Liver (tissue), 9 donors: ENCODE measurements around the gene MSMP. TPM values are rescaled to one million over a fixed set of nuclear protein-coding genes. Genes with fewer than 3 reads are reported as not detected.

Experiments
- DNase-seq: peaks from one replicate; pipeline ENCODE4 v3.0.0-alpha.2; 2017; ENCODE audit warnings: low spot score
- H3K27ac ChIP-seq, 2 donors: one replicate each; pipeline ENCODE4 v1.7.0; 2013; ENCODE audit warnings: inconsistent platforms in 2 of 2, low read length in 2 of 2, control low read depth in 1 of 2, low read depth in 1 of 2, mild to moderate bottlenecking in 1 of 2
- H3K27me3 ChIP-seq, 4 donors: one replicate each; pipeline versions ENCODE4 v1.6.1 to v1.7.0; 2013; ENCODE audit warnings: low read length in 3 of 4, inconsistent platforms in 1 of 4, mild to moderate bottlenecking in 1 of 4, moderate library complexity in 1 of 4; ENCODE audit not compliant: control insufficient read depth in 4 of 4, insufficient read depth in 4 of 4
- H3K36me3 ChIP-seq, 4 donors: one replicate each; pipeline versions ENCODE4 v1.6.1 to v1.7.0; 2013; ENCODE audit warnings: low read length in 3 of 4, mild to moderate bottlenecking in 3 of 4, low read depth in 1 of 4, moderate library complexity in 1 of 4; ENCODE audit not compliant: control insufficient read depth in 4 of 4, insufficient read depth in 3 of 4
- H3K4me1 ChIP-seq, 4 donors: one replicate each; pipeline versions ENCODE4 v1.6.1 to v1.7.0; 2013; ENCODE audit warnings: low read length in 3 of 4, mild to moderate bottlenecking in 3 of 4, moderate library complexity in 1 of 4; ENCODE audit not compliant: control insufficient read depth in 4 of 4, insufficient read depth in 4 of 4
- H3K4me3 ChIP-seq, 3 donors: one replicate each; pipeline versions ENCODE4 v1.6.1 to v1.7.0; 2013; ENCODE audit warnings: low read length in 3 of 3, control low read depth in 1 of 3, low read depth in 1 of 3, mild to moderate bottlenecking in 1 of 3
- H3K9ac ChIP-seq, 2 donors: one replicate each; pipeline ENCODE4 v1.7.0; 2013; ENCODE audit warnings: low read length in 2 of 2, mild to moderate bottlenecking in 2 of 2, moderate library complexity in 2 of 2, control low read depth in 1 of 2, low read depth in 1 of 2
- H3K9me3 ChIP-seq, 4 donors: one replicate each; pipeline versions ENCODE4 v1.6.1 to v1.7.0; 2013; ENCODE audit warnings: low read length in 3 of 4; ENCODE audit not compliant: control insufficient read depth in 4 of 4
- ATF3 ChIP-seq: IDR thresholded peaks from 2 replicates; pipeline ENCODE4 v1.6.1; 2016; ENCODE audit warnings: antibody characterized with exemption
- EGR1 ChIP-seq, 2 donors: IDR thresholded peaks; 2 replicates each; pipeline ENCODE4 v1.6.1; 2016 to 2018; ENCODE audit warnings: antibody characterized with exemption in 2 of 2, low read depth in 2 of 2
- FOXA1 ChIP-seq: IDR thresholded peaks from 2 replicates; pipeline ENCODE4 v1.6.1; 2016; ENCODE audit warnings: antibody characterized with exemption
- FOXA2 ChIP-seq: IDR thresholded peaks from 2 replicates; pipeline ENCODE4 v1.6.1; 2016; ENCODE audit warnings: antibody characterized with exemption
- GABPA ChIP-seq, 2 donors: IDR thresholded peaks in 1 of 2; conservative IDR thresholded peaks in 1 of 2; 2 replicates each; pipeline ENCODE4 v1.6.1; 2016; ENCODE audit warnings: antibody characterized with exemption in 2 of 2, mild to moderate bottlenecking in 1 of 2, moderate library complexity in 1 of 2
- HNF4A ChIP-seq, 2 donors: conservative IDR thresholded peaks; 2 replicates each; pipeline ENCODE4 v1.6.1; 2016; ENCODE audit warnings: antibody characterized with exemption in 2 of 2, mild to moderate bottlenecking in 2 of 2
- HNF4G ChIP-seq: IDR thresholded peaks from 2 replicates; pipeline ENCODE4 v1.6.1; 2016; ENCODE audit warnings: antibody characterized with exemption
- JUND ChIP-seq, 2 donors: IDR thresholded peaks; 2 replicates each; pipeline ENCODE4 v1.6.1; 2016; ENCODE audit warnings: antibody characterized with exemption in 2 of 2
- NR2F2 ChIP-seq: IDR thresholded peaks from 2 replicates; pipeline ENCODE4 v1.6.1; 2016; ENCODE audit warnings: antibody characterized with exemption
- RAD21 ChIP-seq, 2 donors: IDR thresholded peaks; 2 replicates each; pipeline ENCODE4 v1.6.1; 2016; ENCODE audit warnings: antibody characterized with exemption in 2 of 2, mild to moderate bottlenecking in 2 of 2
- RXRA ChIP-seq, 2 donors: IDR thresholded peaks; 2 replicates each; pipeline ENCODE4 v1.6.1; 2017 to 2018; ENCODE audit warnings: antibody characterized with exemption in 2 of 2, mild to moderate bottlenecking in 1 of 2
- SP1 ChIP-seq: IDR thresholded peaks from 2 replicates; pipeline ENCODE4 v1.6.1; 2018; ENCODE audit warnings: antibody characterized with exemption, mild to moderate bottlenecking
- TAF1 ChIP-seq: conservative IDR thresholded peaks from 2 replicates; pipeline ENCODE4 v1.6.1; 2016; ENCODE audit warnings: antibody characterized with exemption, mild to moderate bottlenecking
- YY1 ChIP-seq: IDR thresholded peaks from 2 replicates; pipeline ENCODE4 v1.6.1; 2016; ENCODE audit warnings: antibody characterized with exemption, mild to moderate bottlenecking
- WGBS: extraction: QIAGEN DNeasy Blood & Tissue Kit; methylation state at CpG from one replicate; pipeline ENCODE4 v1.1.7; 2013; 5-methylcytosine and 5-hydroxymethylcytosine counted together
- polyA plus RNA-seq, 2 donors: library from polyadenylated mRNA; stranded (reverse) in 1 of 2; unstranded in 1 of 2; fragments of 200-250 nt in 1 of 2; fragments of >200 nt in 1 of 2; fragmentation: Nextera tagmentation in 1 of 2; extraction: Ambion mirVana in 1 of 2; gene quantifications; one replicate each; pipeline versions ENCODE4 v1.2.1 to v1.2.3, GENCODE V29; 2013 to 2015
- total RNA-seq, 2 donors: library from RNA; depleted of rRNA; stranded (reverse); fragments of >200 nt; gene quantifications; one replicate each; pipeline ENCODE4 v1.2.3, GENCODE V29; 2014
- TF ChIP-seq, protein P1 (sequence below): fragments of 150-350 bp; IDR thresholded peaks from 2 replicates; pipeline ENCODE4 v1.5.1; 2017; ENCODE audit warnings: improper control_type of control experiment, low read depth, low read length; ENCODE audit not compliant: missing input control
- TF ChIP-seq, protein P2 (sequence below): IDR thresholded peaks from 2 replicates; pipeline ENCODE4 v1.6.1; 2016; ENCODE audit warnings: antibody characterized with exemption
- TF ChIP-seq, protein P3 (sequence below): IDR thresholded peaks from 2 replicates; pipeline ENCODE4 v1.6.1; 2016; ENCODE audit warnings: antibody characterized with exemption, mild to moderate bottlenecking
- TF ChIP-seq, protein P4 (sequence below): IDR thresholded peaks from 2 replicates; pipeline ENCODE4 v1.6.1; 2016; ENCODE audit warnings: antibody characterized with exemption
- donor health status: healthy.
- donor health status: healthy.
- donor health status: healthy.
- donor health status: healthy.
- donor health status: healthy.

Gene MSMP
- total and polyA plus RNA-seq, 4 donors, result not detected

- TF ChIP-seq, protein P1, sequence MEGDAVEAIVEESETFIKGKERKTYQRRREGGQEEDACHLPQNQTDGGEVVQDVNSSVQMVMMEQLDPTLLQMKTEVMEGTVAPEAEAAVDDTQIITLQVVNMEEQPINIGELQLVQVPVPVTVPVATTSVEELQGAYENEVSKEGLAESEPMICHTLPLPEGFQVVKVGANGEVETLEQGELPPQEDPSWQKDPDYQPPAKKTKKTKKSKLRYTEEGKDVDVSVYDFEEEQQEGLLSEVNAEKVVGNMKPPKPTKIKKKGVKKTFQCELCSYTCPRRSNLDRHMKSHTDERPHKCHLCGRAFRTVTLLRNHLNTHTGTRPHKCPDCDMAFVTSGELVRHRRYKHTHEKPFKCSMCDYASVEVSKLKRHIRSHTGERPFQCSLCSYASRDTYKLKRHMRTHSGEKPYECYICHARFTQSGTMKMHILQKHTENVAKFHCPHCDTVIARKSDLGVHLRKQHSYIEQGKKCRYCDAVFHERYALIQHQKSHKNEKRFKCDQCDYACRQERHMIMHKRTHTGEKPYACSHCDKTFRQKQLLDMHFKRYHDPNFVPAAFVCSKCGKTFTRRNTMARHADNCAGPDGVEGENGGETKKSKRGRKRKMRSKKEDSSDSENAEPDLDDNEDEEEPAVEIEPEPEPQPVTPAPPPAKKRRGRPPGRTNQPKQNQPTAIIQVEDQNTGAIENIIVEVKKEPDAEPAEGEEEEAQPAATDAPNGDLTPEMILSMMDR, result no peak
- TF ChIP-seq, protein P2, sequence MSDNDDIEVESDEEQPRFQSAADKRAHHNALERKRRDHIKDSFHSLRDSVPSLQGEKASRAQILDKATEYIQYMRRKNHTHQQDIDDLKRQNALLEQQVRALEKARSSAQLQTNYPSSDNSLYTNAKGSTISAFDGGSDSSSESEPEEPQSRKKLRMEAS, result peak; percentile 81
- TF ChIP-seq JUND (IDR thresholded peaks at IDR 0.05) (peak; percentile 77 to 78), TAF1 (peak; percentile 82), HNF4A (conservative IDR thresholded peaks at IDR 0.05) (peak; percentile 39 to 55), SP1 (peak; percentile 89), RXRA (IDR thresholded peaks at IDR 0.05) (peak; percentile 65 to 68)
Measured at GRCh38 chr9:35732185-35732799, 21.8 kb downstream of the MSMP start, which contains the start of the genes CREB3 and TLN1 (continued).

GRCh38 chr9:35731415-35732184 lies 22.5 kb downstream of the MSMP start:
- no peaks in the 10 kb centered on the region for H3K27me3 ChIP-seq
- peak overlapping the region; percentile 75 to 91 (median 90) for H3K4me3 ChIP-seq
- peaks cover 2 to 13% (median 6%) of the 10 kb centered on the region in 4 donors for H3K36me3 ChIP-seq
- H3K4me1 ChIP-seq, result peaks cover 21 to 68% (median 54%) of the 10 kb centered on the region in 4 donors
- no peaks in the 10 kb centered on the region for H3K9me3 ChIP-seq
- WGBS, result under 1% methylated on average over 47 of the region's 47 CpGs
- H3K9ac ChIP-seq, result peak overlapping the region; percentile 86 to 96
- no peak for DNase-seq
- TF ChIP-seq FOXA1 (peak; percentile 73), SP1 (peak; percentile 81), JUND (IDR thresholded peaks at IDR 0.05) (peak in 1 of 2 donors; percentile 52), HNF4G (no peak), RXRA (IDR thresholded peaks at IDR 0.05) (peak; percentile 97 to 98), ATF3 (no peak), YY1 (peak; percentile 46), EGR1 (IDR thresholded peaks at IDR 0.05; ENCODE audit: low read depth in 2 of 2) (no peak), FOXA2 (peak; percentile 84), HNF4A (conservative IDR thresholded peaks at IDR 0.05) (peak; percentile 39 to 67), TAF1 (no peak), GABPA (IDR thresholded peaks at IDR 0.05 in 1 of 2, conservative IDR thresholded peaks at IDR 0.05 in 1 of 2) (no peak), NR2F2 (peak; percentile 95), RAD21 (IDR thresholded peaks at IDR 0.05) (no peak)
- TF ChIP-seq, protein P3, sequence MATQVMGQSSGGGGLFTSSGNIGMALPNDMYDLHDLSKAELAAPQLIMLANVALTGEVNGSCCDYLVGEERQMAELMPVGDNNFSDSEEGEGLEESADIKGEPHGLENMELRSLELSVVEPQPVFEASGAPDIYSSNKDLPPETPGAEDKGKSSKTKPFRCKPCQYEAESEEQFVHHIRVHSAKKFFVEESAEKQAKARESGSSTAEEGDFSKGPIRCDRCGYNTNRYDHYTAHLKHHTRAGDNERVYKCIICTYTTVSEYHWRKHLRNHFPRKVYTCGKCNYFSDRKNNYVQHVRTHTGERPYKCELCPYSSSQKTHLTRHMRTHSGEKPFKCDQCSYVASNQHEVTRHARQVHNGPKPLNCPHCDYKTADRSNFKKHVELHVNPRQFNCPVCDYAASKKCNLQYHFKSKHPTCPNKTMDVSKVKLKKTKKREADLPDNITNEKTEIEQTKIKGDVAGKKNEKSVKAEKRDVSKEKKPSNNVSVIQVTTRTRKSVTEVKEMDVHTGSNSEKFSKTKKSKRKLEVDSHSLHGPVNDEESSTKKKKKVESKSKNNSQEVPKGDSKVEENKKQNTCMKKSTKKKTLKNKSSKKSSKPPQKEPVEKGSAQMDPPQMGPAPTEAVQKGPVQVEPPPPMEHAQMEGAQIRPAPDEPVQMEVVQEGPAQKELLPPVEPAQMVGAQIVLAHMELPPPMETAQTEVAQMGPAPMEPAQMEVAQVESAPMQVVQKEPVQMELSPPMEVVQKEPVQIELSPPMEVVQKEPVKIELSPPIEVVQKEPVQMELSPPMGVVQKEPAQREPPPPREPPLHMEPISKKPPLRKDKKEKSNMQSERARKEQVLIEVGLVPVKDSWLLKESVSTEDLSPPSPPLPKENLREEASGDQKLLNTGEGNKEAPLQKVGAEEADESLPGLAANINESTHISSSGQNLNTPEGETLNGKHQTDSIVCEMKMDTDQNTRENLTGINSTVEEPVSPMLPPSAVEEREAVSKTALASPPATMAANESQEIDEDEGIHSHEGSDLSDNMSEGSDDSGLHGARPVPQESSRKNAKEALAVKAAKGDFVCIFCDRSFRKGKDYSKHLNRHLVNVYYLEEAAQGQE, result peak; percentile 43
- TF ChIP-seq, protein P2, result no peak
- TF ChIP-seq, protein P4, sequence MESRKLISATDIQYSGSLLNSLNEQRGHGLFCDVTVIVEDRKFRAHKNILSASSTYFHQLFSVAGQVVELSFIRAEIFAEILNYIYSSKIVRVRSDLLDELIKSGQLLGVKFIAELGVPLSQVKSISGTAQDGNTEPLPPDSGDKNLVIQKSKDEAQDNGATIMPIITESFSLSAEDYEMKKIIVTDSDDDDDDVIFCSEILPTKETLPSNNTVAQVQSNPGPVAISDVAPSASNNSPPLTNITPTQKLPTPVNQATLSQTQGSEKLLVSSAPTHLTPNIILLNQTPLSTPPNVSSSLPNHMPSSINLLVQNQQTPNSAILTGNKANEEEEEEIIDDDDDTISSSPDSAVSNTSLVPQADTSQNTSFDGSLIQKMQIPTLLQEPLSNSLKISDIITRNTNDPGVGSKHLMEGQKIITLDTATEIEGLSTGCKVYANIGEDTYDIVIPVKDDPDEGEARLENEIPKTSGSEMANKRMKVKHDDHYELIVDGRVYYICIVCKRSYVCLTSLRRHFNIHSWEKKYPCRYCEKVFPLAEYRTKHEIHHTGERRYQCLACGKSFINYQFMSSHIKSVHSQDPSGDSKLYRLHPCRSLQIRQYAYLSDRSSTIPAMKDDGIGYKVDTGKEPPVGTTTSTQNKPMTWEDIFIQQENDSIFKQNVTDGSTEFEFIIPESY, result no peak
- TF ChIP-seq, protein P1, result no peak
- peak overlapping the region; percentile 95 to 98 for H3K27ac ChIP-seq
